ENCODE data around the gene DAP3.
"Not testable (repeated sequence)": the region's sequence is repeated elsewhere in the genome, so short reads cannot be mapped to it uniquely, and the experiment has no call there.

DAP3 gene

GRCh38 chr1:155719703-155720102 is 30.8 kb downstream of the DAP3 start:
- TF ChIP-seq POLR2A (IDR thresholded peaks at IDR 0.05; ENCODE audit: low read depth, low read length): no peak
- no peak for FAIRE-seq
- no peak for DNase-seq (ENCODE audit: insufficient read length, low spot score)

GRCh38 chr1:155725142-155725541 is 36.3 kb downstream of the DAP3 start:
- TF ChIP-seq POLR2A (IDR thresholded peaks at IDR 0.05; ENCODE audit: low read depth, low read length): no peak
- DNase-seq (ENCODE audit: insufficient read length, low spot score) (no peak), FAIRE-seq (no peak)

- FAIRE-seq: peak; percentile 72
- DNase-seq (ENCODE audit: insufficient read length, low spot score): peak; percentile 33
- TF ChIP-seq POLR2A (IDR thresholded peaks at IDR 0.05; ENCODE audit: low read depth, low read length): no peak
Observed at GRCh38 chr1:155729031-155729898, 40.4 kb downstream of the DAP3 start.

GRCh38 chr1:155740995-155741394 is 52.1 kb downstream of the DAP3 start:
- no peak for FAIRE-seq
- no peak for TF ChIP-seq POLR2A (IDR thresholded peaks at IDR 0.05; ENCODE audit: low read depth, low read length)

GRCh38 chr1:155741908-155742307 is 53.0 kb downstream of the DAP3 start:
- no peak for DNase-seq (ENCODE audit: insufficient read length, low spot score)
- no peak for TF ChIP-seq POLR2A (IDR thresholded peaks at IDR 0.05; ENCODE audit: low read depth, low read length)
- no peak for FAIRE-seq

More at GRCh38 chr1:155740995-155741394, 52.1 kb downstream of the DAP3 start:
- DNase-seq (ENCODE audit: insufficient read length, low spot score): no peak

GRCh38 chr1:155744711-155745283 is 55.9 kb downstream of the DAP3 start:
- FAIRE-seq (no peak), DNase-seq (ENCODE audit: insufficient read length, low spot score) (no peak)
- no peak for TF ChIP-seq POLR2A (IDR thresholded peaks at IDR 0.05; ENCODE audit: low read depth, low read length)

- peak; percentile 68 for DNase-seq (ENCODE audit: insufficient read length, low spot score)
- FAIRE-seq: not testable (repeated sequence)
- TF ChIP-seq POLR2A (IDR thresholded peaks at IDR 0.05; ENCODE audit: low read depth, low read length): peak; percentile 95
Observed at GRCh38 chr1:155745284-155746228, 56.7 kb downstream of the DAP3 start.

- not testable (repeated sequence) for DNase-seq (ENCODE audit: insufficient read length, low spot score); FAIRE-seq
Observed at GRCh38 chr1:155747586-155747985, 58.7 kb downstream of the DAP3 start.

- DNase-seq (ENCODE audit: insufficient read length, low spot score): not testable (repeated sequence)
Observed at GRCh38 chr1:155748141-155748540, 59.2 kb downstream of the DAP3 start.

GRCh38 chr1:155759017-155759416 is 70.1 kb downstream of the DAP3 start:
- DNase-seq (ENCODE audit: insufficient read length, low spot score); FAIRE-seq: not testable (repeated sequence)

More at GRCh38 chr1:155748141-155748540, 59.2 kb downstream of the DAP3 start:
- FAIRE-seq: not testable (repeated sequence)

GRCh38 chr1:155759966-155760630 is 71.2 kb downstream of the DAP3 start:
- TF ChIP-seq POLR2A (IDR thresholded peaks at IDR 0.05; ENCODE audit: low read depth, low read length): no peak
- FAIRE-seq (no peak), DNase-seq (ENCODE audit: insufficient read length, low spot score) (no peak)

- TF ChIP-seq POLR2A (IDR thresholded peaks at IDR 0.05; ENCODE audit: low read depth, low read length): no peak
- no peak for FAIRE-seq
- DNase-seq (ENCODE audit: insufficient read length, low spot score): no peak
Observed at GRCh38 chr1:155760751-155761475, 72.0 kb downstream of the DAP3 start.
